OCI-LY1 (cell line): ENCODE data around the gene OR2AG1.

Source experiments
- EZH2 ChIP-seq: fragments of 200-600 bp; sonication (generic), shearing (Covaris generic); IDR thresholded peaks from 2 replicates; pipeline ENCODE4 v1.8.0; 2017; ENCODE audit warnings: borderline replicate concordance, mixed run types, mild to moderate bottlenecking, antibody characterized with exemption, low read length, moderate library complexity, mixed read lengths
- TF ChIP-seq, protein P1 (sequence below): fragments of 200-600 bp; sonication (generic), shearing (Covaris generic); IDR thresholded peaks from 2 replicates; pipeline ENCODE4 v1.5.1; 2017; ENCODE audit warnings: mild to moderate bottlenecking, antibody characterized with exemption, low read length, moderate library complexity, mixed read lengths

DNA sequence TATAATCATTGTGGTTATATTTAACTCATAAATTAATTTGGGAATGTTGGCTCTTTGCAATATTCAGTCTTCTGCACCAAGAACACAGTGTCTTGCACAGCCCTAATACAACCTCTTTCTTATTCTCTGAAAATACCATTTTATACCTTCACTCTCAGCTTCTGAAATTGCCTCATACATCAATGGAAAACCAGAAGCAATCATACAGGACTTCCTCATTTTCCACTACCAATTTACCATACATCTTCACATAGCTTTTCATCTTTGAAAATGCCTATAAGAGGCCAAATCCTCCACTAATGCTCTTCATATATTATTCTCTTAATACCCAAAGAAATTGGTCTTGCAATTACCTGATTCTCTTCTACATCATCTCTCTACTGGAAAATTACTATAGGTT lies 4.3 kb upstream of the OR2AG1 start:
- TF ChIP-seq, protein P1, sequence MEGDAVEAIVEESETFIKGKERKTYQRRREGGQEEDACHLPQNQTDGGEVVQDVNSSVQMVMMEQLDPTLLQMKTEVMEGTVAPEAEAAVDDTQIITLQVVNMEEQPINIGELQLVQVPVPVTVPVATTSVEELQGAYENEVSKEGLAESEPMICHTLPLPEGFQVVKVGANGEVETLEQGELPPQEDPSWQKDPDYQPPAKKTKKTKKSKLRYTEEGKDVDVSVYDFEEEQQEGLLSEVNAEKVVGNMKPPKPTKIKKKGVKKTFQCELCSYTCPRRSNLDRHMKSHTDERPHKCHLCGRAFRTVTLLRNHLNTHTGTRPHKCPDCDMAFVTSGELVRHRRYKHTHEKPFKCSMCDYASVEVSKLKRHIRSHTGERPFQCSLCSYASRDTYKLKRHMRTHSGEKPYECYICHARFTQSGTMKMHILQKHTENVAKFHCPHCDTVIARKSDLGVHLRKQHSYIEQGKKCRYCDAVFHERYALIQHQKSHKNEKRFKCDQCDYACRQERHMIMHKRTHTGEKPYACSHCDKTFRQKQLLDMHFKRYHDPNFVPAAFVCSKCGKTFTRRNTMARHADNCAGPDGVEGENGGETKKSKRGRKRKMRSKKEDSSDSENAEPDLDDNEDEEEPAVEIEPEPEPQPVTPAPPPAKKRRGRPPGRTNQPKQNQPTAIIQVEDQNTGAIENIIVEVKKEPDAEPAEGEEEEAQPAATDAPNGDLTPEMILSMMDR: no peak
- no peak for TF ChIP-seq EZH2
